GM21423 (cell line): ENCODE data around the gene RAE1.

ENCODE experiments used
- ATAC-seq: cut with Tn5 transposase; IDR thresholded peaks from one replicate; pipeline ENCODE4 v1.9.1; 2021; ENCODE audit warnings: mild to moderate bottlenecking, moderate library complexity; ENCODE audit not compliant: unreplicated experiment

The RAE1 gene

DNA sequence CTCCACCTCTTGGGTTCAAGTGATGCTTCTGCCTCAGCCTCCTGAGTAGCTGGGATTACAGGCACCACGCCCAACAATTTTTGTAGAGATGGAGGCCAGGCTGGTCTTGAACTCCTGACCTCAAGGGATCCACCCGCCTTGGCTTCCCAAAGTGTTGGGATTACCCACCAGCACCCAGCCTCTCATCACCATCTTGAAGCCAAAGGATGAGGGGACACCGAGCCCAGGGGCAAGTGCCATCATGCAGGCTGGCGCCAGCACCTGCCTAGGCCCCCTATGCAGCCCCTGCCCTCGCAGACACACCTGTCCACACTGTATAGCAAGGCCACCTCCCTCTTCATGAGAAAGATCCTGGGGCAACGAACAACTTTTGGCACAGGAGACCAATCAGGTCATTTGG lies 34.9 kb downstream of the RAE1 start:
- ATAC-seq = no peak

DNA sequence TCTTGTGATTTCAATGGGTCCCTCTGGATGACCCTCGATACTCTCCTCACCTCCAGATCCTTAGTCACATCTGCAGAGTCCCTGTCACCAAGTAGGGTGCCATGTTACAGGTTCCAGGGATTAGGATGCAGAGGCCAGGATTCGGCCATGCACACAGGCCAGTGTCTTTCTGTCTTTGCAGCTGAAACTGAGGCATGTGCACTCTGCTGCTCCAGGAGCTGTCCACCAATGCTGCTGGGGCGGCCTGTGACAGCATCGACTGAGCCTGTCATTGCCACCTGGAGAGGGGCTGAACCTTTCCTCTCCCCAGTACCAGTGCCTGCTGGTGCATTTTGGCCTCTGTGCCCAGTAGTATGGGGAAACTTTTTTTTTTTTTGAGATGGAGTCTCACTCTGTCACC lies 35.7 kb downstream of the RAE1 start:
- no peak for ATAC-seq

- no peak for ATAC-seq
These were observed 36.4 kb downstream of the RAE1 start for GRCh38 chr20:57387463-57387862.

- no peak for ATAC-seq
These were observed 36.9 kb downstream of the RAE1 start for GRCh38 chr20:57387945-57388371.

- ATAC-seq = no peak
These were observed 38.1 kb downstream of the RAE1 start for GRCh38 chr20:57388953-57389694.

DNA sequence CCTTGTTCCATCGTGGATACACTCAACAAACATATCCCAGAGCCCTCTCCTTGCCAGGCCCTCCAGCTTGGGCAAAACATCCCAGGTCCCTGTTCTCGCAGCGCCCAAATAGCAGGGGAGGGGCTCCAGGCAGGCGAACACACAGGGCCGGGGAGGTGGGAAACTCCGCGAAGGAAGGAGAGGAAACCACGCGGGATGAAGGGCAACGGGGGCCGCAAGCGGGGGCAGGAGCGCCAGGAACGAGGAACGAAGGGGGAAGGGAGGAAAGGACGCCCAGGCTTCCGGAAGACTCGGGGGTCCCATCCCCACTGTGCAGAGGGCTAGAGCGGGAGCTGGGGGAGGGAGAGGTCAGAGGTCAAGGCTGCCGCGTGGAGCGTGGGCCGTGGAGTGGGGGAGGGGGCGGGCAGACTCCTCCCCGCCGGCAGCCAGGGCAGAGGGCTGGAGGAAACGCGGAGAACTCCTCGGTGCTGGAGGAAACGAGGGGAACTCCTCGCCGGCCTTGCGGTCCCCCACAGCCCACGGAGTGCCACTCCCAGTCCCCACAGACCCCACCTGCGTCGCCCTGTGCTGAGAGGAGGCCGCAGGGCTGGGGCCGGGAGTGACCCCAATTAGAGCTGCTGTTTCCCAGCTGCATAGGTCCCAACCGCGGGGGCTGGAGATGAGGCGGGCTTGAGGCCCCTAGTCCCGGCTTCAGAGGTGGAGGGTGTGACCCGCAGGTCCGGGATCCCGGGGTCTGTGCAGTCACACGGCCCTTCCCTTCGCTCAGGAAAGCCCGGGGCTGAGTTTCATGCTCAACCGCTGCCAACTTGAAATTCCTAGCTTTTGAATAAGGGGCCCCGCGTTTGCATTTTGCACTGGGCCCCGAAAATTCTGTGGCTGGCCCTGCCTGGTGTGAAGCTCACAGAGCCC lies 38.9 kb downstream of the RAE1 start:
- ATAC-seq = no peak

DNA sequence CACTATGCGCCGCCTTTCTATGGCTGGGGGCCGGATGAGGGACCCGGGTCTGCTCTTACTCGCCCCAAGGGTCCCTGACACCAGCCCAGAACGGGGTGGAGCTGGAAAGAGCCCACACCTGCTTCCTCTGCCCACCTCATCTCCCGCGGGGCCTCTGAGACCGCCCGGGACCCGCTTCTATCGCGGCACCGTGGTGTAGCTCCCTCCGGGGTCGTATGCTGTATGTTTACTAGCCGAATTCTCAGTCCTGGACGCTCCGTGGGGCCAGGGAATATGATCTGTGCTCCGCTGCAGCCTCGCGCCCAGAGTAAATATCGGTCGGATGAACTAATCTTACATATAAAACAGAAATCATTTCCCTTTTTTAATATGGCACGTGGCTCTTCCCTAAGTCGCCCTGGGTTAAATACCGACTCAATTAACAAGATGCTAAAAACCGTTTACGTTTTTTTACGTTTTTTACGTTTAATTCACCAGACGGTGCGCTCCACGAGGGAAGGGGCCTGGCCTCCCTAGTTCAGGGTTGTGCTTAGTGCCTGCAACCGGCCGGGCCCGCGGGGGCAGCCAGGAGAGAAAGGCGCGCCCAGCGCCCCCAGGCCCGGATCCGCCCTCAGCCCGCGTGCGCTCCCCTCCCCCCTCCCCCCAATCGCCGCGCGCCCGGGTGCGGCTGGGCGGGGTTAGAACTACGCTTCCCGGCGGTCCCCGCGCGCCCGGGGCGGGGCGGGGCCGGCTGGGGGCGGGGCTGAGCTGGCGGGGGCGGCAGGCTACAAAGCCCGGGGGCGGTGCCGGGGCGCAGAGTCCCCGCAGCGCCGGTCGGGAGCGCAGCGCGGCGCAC lies 39.8 kb downstream of the RAE1 start, which contains the start of gene RBM38:
Gene RBM38 (plus strand): TSS at position 793 of the 835 bp plus-strand sequence. CDS start 186 bp downstream, outside the sequence.
- peak; percentile 45 for ATAC-seq

DNA sequence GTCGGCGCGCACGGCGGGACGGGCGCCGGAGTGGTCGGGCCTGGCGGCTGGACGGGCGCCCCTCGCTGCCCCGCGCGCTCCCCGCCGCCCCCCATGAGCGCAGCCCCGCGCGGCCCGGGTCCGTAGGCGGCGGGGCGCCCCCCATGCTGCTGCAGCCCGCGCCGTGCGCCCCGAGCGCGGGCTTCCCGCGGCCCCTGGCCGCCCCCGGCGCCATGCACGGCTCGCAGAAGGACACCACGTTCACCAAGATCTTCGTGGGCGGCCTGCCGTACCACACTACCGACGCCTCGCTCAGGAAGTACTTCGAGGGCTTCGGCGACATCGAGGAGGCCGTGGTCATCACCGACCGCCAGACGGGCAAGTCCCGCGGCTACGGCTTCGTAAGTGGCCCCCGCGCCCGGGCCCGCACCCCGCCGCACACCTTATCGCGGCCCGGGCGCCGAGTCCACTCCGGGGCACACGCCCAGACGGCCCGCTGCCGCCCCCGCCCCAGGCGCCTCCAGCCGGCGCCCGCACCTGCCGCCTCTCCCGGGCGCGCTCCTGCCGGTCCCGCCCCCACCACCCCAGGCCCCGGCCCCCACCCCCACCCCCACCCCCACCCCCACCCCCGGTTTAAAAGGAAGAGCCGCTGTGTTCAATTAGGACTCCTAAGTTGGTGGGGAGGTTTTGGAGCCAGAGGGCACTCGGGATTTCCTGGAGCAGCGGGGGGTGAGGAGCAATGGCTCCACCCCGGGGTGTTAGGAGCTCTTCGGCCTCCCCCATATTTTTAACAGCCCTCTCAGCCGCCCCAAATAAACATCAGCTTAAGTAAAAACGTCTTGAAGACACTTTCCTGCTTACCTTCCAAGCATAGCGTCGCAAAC lies 40.6 kb downstream of the RAE1 start:
- peak; percentile 1 for ATAC-seq

DNA sequence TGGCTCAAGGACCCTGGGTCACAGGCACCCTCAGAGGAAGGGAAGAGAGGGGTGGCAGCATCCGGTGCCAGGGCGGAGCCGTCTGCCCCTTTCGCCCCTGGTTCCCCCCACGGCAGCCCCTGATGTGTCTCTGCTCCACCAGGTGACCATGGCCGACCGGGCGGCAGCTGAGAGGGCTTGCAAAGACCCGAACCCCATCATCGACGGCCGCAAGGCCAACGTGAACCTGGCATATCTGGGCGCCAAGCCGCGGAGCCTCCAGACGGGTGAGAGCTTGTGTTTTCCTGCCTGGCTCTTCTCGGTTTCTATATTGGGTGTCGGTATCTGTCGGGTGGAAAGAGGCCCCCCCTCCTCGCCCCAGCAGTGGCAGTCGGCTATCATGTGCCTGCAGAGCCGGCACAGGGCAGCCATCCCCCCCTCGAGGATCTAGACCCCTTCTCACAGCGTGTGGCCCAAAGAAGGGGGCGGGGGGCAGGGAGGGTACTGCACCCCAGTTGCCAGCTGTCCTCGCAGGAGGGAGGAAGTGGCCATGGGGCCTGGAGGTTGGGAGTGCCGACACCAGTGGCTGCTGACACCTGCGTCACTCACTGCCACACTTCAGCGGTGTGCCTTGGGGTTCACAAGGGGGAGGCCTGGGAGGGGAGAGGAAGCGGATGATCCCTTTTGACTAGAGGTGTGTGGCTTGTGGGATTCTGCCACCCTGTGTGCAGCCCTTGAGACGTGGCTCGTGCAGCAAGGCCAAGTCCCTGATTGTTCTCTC lies 41.6 kb downstream of the RAE1 start:
- ATAC-seq = peak; percentile 18

- ATAC-seq = no peak
These were observed 42.5 kb downstream of the RAE1 start for GRCh38 chr20:57393321-57394120.

DNA sequence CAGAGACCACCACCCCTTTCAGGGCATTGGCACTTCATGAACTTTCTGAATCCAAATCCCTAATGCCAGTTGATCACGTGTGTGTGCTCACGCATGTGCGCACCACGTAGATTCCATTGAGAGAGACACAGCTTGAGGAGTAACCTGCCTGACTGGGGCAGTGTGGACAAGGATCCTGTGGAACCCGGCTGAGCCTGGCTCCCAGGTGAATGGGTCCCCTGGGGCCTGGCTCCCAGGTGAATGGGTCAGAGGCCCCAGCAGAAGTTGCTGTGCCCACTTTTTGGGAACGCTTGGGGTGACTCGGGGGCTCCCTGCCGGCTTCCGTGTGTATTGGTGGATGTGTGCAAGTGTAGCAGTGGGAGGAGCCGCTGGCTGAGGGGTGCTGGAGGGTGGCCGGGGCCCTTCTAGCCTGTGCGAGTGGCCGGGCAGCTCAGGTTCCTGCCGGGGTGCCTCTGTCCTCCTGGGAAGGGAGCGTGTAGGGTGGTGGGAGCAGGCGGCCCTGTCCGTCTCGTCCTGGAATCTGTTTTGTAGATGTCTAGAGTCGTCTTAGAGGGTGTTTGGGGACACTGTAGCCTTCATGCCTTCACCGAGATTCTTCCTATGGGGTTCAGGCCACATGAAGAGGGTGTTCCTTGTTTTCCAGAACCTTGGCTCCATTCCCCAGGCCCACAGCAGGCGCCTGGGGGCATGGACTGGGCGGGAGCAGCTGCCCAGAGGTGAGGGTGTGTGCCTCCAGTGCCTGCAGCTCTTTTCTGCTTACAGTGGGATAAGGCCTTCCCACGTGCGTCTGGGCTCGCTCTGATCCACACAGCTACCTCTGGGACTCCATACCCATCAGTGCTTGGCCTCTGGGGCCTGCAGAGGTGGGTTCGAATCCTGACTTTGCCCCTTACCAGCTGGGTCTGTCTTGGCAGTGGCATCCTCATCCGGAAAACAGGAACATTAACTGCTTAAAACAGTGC lies 43.3 kb downstream of the RAE1 start:
- ATAC-seq = no peak

GRCh38 chr20:57395111-57395966 lies 44.3 kb downstream of the RAE1 start:
- ATAC-seq = no peak

DNA sequence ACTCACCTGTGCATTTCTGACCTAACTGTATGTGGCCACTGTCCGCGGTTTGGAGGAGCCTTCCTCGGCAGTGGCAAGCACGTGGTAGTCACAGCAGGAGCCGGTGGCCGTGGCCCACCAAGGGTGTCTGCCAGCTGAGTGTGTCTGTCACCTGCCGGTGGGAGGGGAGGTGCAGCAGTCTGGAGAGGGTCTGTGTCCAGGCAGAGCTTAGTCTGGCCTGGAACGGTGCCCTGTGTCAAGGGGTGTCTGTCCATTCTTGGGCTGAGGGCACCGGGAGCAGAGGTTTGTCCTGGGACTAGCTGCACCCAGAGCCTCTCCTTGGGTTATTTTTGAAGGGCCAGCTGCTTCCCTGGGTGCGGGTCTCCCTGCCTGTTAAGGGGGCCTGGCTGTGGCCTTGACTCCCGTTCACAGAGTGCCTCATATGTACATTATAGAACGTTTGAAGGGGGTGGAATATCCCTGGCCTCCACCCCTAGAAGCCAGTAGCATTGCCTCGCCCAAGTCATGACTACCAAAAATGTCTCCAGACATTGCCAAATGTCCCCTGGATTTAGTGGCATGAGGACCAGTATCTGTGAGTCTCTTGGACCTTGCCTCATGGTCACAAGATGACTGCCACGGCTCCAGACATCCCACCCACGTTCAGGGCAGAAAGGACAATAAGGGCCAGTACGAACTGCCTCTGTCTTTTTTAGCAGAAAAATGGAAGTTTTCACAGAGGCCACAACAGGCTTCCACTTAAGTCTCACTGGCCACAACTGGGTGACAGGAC lies 45.3 kb downstream of the RAE1 start:
- ATAC-seq = no peak

DNA sequence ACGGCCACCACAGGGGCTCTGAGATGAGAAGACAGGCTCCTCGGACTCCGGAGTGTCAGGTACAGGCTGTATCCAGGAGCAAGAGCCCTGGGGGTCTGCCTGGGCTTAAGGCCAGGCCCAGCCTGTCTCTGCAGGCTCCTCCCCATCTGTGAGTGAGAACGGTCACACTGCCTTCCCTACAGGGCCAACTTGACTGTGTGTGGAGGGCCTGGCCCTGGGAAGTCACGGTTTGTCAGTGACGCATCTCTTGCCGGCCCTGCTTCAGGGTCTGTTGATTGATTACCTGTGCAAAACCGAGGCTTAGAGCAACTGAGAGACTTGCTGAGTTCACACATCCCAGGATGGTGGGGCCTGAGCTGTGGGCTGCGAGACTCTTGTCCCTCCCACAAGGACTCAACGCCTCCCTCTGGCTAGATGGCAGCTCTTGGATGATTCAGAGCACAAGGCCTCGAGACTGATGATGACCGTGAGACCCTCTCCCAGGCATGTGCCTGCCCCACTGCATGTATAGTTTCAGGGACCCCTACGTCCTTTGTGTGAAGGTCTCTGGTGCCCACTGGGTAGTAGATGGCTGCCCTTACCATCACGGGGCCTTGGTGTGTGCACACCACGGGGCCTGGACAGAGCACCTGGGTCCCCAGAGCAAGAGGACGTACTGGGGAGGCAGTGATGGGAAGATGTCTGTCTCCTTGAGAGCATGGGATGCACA lies 46.1 kb downstream of the RAE1 start:
- ATAC-seq = no peak

DNA sequence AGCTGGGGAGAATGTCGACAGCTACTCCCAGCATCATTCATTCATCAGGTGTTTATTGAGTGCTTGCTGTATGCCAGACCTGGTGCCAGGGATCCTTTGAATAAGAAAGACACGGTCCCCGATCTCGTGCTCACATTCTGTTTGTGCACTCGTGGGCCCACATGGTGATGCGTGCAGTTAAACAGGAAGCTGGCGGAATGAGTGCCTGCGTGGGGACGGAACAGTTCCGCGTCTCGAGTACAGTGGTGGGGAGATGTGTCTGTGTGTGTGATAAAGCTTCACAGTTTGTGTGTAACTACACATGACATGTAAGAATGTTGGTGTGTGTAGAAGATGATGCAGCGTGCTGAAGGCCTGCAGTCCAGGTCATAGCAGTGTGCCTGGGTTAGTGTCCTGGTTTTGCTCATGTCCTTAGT lies 46.6 kb downstream of the RAE1 start:
- peak; percentile 10 for ATAC-seq
